GM19099 (cell line): Measurements from ENCODE around the gene GRM1.

Experiments used
- POLR2A ChIP-seq: IDR thresholded peaks from 3 replicates; pipeline ENCODE4 v1.6.1; 2011; ENCODE audit warnings: low read depth; ENCODE audit not compliant: insufficient read length; ENCODE audit errors: extremely low read depth

Gene GRM1

DNA sequence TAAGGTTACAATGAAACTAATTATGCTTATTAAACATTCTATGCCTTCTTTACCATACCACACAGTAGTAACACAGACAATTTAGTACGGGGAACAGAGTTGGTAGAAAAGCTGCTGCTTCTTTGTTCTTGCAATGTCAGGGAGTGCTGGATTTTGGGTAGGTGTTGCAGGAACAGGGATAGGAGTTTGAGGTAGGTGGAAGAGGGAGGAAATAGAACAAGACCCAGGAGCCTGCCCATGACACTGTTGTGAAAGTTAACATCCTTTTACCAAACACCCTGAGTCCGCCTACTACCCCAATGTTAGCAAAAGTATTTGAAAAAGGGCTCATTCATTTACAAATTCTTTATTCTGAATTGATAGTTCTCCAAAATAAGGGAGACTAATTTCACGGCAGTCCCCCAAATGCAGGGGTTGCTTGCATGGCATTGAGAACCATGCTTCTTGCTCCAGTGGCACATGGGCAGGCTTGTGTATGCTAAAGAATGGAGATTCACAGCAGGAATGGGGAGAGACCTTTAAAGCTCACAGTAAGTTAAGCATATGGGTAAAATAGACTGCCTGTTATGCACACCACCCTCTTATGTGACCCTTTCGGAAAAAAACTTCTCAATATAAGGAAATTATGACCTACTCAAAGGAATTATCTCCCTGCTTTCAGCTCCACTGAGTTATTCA is 181.7 kb downstream of the GRM1 start:
- TF ChIP-seq POLR2A = no peak

DNA sequence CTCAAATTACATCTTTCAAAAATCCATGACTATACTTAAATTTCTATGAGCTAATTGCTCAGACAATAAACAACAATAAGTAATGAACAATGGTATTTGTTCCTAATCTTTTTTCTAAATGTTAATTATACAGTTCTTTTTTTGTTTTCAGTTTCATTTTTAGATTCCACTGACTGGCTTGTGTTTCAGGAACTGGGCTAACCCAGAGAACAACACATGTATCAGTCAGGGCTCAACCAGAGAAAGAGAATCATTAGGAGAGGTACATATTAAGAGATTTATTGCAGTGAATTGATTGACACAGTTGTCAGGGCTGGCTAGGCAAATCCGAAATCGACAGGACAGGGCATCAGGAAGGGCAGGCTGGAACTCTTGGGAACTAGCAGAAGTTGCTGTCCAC is 182.8 kb downstream of the GRM1 start:
- TF ChIP-seq POLR2A = no peak

DNA sequence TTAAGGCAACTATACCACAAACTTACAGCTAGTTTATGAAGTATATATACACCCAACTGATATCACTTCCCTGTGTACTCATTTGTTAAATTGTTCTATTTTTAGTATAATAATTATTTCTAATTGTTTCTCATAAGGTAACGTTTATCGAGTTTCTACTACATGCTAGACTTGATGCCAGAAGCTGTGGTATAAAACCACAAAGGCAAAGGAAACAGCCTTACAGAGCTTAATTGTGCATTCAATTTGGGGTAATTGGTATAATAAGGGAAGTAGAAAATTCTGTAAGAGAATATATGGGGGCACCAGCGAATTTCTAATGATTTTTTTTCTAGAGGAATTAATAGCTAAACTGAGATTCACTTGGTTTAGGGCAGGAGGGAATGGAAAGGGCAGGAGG is 183.9 kb downstream of the GRM1 start:
- no peak for TF ChIP-seq POLR2A

DNA sequence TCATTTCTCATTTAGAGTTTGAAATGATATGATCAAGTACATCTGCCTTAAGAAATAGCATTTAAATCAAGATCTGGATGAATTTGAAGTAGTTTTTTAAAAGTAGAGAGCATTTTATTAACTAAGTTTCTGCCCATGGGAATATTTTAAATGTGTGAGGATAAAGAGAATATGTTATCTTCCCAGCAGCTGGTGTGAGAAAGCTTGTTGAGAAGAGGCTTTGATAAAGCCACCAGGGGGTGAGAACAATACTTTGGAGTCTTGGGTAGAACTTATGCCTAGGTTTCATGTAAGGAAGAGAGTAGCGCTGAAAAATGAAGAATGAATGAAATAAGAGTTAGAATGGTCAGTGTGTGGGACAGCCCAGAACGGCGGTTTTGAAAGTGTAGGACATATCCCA is 190.2 kb downstream of the GRM1 start:
- TF ChIP-seq POLR2A = no peak

DNA sequence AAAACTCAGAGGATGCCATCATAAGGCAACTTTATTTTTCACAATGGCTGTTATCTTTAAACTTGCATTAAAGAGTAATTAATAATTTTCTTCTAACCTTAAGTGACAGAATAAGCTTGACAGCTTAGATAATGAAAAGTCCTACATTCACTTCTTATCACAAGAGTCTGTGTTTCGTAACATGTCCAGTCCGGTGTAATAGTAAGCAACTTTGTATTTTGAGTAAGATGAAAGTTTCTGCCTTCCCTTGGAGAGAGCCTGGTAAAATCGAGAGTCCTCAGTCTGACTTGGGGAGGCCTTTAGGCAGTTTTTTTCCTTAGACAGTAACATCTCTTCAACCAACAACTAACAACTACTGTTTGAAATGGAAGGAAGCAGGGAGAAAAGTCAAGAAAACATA is 195.6 kb downstream of the GRM1 start:
- TF ChIP-seq POLR2A = no peak

DNA sequence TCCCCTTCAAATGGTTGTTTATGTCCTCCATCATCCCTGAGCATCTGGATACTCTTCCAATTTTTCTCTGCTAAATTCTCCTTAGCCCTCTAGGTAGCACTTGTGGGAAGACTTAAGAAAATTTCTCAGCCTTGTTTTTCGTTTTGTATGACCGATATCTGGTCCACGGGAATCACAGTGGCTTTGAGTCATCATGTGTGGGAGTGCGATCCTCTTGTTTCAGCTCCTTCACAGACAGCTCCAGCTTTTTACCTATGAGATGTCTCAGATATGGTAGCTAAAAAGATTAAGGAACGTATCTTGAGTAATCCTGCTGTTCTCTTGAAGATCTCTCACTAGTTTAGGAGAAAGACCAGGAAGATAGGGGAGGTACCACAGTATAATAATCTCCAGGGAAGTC is 196.1 kb downstream of the GRM1 start:
- TF ChIP-seq POLR2A = no peak

DNA sequence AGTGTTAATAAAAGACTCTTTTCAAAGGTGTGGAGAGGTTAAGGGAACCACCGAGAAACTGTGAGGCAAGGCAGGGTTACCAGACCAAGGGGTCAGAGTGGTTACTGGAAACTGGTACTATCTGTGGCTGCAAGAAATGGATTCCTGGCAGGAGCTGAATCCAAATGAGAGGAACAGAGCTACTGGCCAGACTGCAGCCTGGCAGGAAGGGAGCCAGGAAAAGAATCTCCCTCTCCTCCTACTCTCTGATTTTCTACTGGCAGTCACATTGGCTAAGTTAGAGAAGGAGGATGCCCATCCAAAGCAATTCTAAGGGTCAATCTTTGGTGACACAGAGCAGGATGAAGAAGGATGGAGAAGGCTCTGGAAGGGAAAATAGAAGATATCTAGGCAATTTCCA is 211.5 kb downstream of the GRM1 start:
- TF ChIP-seq POLR2A = no peak

DNA sequence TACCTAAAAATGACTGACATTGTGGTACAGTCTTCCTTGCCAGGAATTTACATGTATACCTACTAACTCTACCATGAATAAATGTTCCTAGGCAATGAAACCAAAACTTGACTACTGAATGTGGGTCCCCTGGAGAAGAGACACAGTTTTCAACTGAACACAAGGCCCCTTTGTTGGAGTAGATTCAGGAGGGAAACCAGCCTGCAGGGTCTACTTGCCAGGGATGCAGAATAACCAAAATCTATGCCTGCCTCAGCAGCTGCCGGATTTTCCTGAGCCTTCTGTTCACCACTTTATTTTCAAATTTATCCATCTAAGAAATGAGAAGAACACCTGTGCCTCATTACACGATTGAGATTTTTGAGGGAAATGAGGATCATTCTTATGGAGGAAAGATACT is 211.9 kb downstream of the GRM1 start:
- no peak for TF ChIP-seq POLR2A

DNA sequence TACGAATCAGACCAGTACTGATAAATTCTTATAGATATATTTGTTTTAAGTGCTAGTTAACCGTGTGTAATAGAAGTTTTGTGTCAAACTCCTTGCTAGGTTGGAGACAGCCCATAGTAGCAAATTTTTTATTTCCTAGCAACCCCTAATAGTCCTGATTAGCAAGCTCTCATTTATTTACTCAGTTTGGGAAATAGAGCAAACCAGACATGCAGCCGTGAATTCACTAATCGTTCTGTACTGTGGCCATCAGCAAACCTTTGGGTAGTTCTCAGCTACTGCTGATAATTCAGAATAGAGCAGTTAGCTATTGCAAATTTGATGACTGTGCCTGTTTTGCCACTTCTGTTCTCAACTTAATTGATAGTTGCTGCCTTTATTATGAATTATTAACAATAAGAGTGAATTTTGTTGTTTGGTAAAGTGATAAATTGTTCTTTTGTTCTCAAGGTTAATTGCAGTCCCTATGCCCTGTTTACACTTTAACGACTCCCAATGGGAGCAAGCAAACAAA is 215.8 kb downstream of the GRM1 start:
- no peak for TF ChIP-seq POLR2A

DNA sequence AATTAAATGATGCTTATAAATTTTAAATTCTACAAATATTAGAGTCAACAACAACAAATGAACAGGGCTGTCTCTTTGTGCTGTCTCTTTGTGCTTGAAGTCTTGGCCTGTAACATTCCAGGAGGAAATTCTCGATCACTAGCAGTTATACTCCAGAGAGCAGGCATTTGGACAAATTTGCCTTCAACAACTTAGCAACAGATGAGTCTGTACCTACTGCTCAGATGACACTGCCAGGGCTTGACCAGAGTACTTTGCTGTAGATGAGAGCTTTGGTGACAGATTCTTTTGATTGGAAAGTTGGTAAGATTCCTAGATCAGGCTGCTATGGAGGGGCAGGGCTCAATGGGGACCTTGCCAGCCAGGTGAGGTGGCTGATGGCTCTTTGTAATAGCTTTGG is 217.2 kb downstream of the GRM1 start:
- no peak for TF ChIP-seq POLR2A

DNA sequence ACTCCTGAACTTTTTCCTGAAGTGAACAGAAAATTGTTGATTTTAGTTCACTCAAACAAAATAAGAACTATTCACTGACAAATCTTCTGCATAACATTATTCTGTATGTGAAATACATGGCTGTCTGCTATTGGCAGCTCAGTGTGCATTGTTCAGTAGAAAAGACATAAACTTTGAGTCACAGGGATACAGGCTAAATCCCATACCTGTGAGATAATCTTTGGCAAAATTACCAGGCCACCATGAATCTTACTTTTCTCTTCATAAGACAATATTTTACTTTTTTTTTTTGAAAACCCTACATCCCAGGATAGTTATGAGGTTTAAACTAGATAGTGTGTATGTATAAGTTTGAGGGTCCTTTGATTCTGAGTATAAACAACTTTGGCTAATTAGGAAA is 224.8 kb downstream of the GRM1 start:
- TF ChIP-seq POLR2A = no peak

DNA sequence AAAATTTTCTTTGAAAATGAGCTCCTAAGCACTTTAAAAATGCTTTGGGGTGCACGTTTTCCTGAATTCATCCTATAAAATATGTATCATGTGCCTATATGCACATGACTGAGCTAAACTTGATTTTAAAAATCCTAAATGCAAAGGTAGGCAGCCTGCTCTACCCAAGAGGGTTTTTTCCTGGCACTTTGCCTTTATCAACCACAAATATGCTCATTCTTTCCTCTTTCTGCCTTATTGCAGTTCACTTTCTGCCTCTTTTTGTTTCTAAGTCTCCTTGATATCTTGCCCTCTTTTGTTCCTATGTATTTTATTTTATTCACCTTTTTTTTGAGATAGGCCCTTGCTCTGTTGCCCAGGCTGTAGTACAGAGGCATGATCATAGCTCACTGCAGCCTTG is 229.3 kb downstream of the GRM1 start:
- no peak for TF ChIP-seq POLR2A

DNA sequence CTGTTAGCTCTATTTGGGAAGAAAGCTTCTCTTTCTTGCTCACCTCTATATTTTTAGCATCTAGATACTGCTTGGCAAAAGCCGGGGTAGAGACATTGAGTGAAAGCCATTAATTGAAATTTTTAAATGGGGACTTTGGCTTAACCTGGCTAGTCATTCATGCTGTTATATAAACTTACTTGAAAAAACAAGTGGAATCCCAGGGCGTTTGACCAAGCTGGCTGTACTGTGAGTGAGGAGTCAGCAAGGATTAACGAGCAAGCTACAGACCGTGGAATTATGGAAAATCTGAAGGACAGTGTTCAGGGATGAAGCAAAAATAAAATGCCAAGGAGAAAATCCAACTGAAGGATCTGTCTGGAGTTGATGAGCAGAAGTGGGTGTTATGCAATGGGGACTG is 232.0 kb downstream of the GRM1 start:
- no peak for TF ChIP-seq POLR2A

DNA sequence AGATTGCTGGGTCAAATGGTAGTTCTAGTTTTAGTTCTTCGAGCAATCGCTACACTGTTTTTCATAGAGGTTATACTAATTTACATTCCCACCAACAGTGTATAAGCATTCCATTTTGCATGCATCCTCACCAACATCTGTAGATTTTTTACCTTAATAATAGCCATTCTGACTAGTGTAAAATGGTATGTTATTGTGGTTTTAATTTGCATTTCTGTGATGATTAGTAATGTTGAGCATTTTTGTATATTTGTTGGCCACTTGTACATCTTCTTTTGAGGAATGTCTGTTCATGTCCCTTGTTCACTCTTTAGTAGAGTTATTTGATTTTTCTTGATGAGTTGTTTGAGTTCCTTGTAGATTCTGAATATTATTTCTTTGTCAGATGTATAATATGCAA is 236.2 kb downstream of the GRM1 start:
- TF ChIP-seq POLR2A = no peak

DNA sequence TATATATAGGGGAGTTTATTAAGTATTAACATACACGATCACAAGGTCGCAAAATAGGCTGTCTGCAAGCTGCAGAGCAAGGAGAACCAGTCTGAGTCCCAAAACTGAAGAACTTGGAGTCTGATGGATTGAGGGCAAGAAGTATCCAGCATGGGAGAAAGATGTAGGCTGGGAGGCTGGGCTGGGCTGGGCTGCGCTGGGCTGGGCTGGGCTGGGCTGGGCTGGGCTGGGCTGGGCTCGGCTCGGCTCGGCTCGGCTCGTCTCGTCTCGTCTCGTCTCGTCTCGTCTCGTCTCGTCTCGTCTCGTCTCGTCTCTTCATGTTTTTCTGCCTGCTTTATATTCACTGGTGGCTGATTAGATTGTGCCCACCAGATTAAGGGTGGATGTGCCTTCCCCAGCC is 238.6 kb downstream of the GRM1 start:
- no peak for TF ChIP-seq POLR2A

DNA sequence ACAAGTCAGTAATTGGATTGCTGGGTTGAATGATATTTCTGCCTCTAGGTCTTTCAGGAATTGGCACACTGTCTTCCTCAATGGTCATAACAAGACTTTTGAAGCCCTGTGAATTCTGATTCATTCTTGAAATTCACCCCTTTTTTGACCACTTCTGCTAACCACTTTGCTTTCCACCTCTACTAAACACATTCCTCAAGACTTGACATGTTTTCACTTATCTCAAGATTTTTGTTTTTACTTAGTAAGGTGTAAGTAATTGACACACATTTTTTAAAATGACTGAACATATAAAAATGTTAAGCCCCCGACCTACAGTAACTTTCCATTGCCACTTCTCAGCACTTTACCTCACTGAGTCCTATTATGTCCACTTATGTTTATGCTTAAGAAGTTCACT is 239.1 kb downstream of the GRM1 start:
- no peak for TF ChIP-seq POLR2A

DNA sequence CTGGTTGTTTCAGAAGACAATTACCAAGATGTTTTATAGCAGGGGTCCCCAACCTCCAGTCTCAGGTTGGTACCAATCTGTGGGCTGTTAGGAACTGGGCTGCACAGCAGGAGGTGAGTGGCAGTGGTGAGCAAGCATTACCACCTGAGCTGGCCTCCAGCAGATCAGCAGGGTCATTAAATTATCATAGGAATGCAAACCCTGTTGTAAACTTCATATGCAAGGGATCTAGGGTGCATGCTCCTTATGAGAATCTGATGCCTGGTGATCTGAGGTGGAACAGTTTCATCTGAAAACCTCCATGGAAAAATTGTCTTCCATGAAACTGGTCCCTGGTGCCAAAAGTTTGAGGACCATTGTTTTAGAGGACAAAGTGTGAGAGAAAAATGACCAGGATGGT is 240.6 kb downstream of the GRM1 start:
- no peak for TF ChIP-seq POLR2A
